Stimulated activated CD4-positive, alpha-beta T cell treated with anti-CD3 and anti-CD28 coated beads, Interleukin-15, amount 100 ng/mL, for 1 hour (primary cell): ENCODE results near the gene PCDHGB2.
"Not testable (repeated sequence)": the region's sequence is repeated elsewhere in the genome, so short reads cannot be mapped to it uniquely, and the experiment has no call there.

Experiments
- DNase-seq, 2 donors: peaks; one replicate each; pipeline ENCODE4 v3.0.0-alpha.2; 2020; ENCODE audit warnings: low read depth in 1 of 2, low spot score in 1 of 2

Gene PCDHGB2

GRCh38 chr5:141349917-141350619 is 9.7 kb upstream of the PCDHGB2 start, which contains the start of gene PCDHGB1:
PCDHGB1 (plus strand) TSS chr5:141350099; CDS start chr5:141350261, 162 bp downstream.
- DNase-seq = no peak

GRCh38 chr5:141351591-141351990 is 8.2 kb upstream of the PCDHGB2 start:
- no peak for DNase-seq

- no peak for DNase-seq
These were observed 4.8 kb upstream of the PCDHGB2 start, which contains the start of gene PCDHGA4 for GRCh38 chr5:141354900-141355469. PCDHGA4 (plus strand) TSS chr5:141355021; CDS start chr5:141355108, 87 bp downstream.

- DNase-seq = no peak
These were observed 4.2 kb upstream of the PCDHGB2 start for GRCh38 chr5:141355641-141356040.

- no peak for DNase-seq
These were observed 3.7 kb upstream of the PCDHGB2 start for GRCh38 chr5:141356133-141356532.

- no peak for DNase-seq
These were observed 2.8 kb upstream of the PCDHGB2 start for GRCh38 chr5:141356950-141357349.

- DNase-seq = no peak
These were observed 891 bp downstream of the PCDHGB2 start for GRCh38 chr5:141360685-141361084.

GRCh38 chr5:141362719-141363118 is 2.9 kb downstream of the PCDHGB2 start:
- DNase-seq = no peak

- DNase-seq = no peak
These were observed 4.3 kb downstream of the PCDHGB2 start, which contains the start of gene PCDHGA5 for GRCh38 chr5:141363952-141364660. PCDHGA5 (plus strand) TSS chr5:141364162; CDS start chr5:141364331, 169 bp downstream.

- no peak for DNase-seq
These were observed 6.5 kb downstream of the PCDHGB2 start for GRCh38 chr5:141366016-141366896.

- DNase-seq = no peak
These were observed 10.4 kb downstream of the PCDHGB2 start, which contains the start of gene PCDHGB3 for GRCh38 chr5:141369994-141370848. PCDHGB3 (plus strand) TSS chr5:141370242; CDS start chr5:141370395, 153 bp downstream.

GRCh38 chr5:141371572-141372475 is 12.0 kb downstream of the PCDHGB2 start:
- DNase-seq = no peak

- DNase-seq = no peak
These were observed 14.0 kb downstream of the PCDHGB2 start, which contains the start of gene PCDHGA6 for GRCh38 chr5:141373673-141374317. PCDHGA6 (plus strand) TSS chr5:141373891; CDS start chr5:141374084, 193 bp downstream.

GRCh38 chr5:141374627-141375026 is 14.8 kb downstream of the PCDHGB2 start:
- DNase-seq = no peak

- DNase-seq = not testable (repeated sequence)
These were observed 15.8 kb downstream of the PCDHGB2 start for GRCh38 chr5:141375444-141376155.

- DNase-seq = no peak
These were observed 22.9 kb downstream of the PCDHGB2 start, which contains the start of gene PCDHGA7 for GRCh38 chr5:141382469-141383294. PCDHGA7 (plus strand) TSS chr5:141382742; CDS start chr5:141382900, 158 bp downstream.

GRCh38 chr5:141383345-141383744 is 23.6 kb downstream of the PCDHGB2 start:
- DNase-seq = no peak
